Activated CD4-positive, alpha-beta T cell treated with anti-CD3 and anti-CD28 coated beads, Interleukin-2, amount 10 ng/mL, durations not matched to agents 24 days and 14 days (primary cell): ENCODE measurements around the gene GRIN3B. TPM values are rescaled to one million over a fixed set of nuclear protein-coding genes. Genes with fewer than 3 reads are reported as not detected.
A peak's percentile ranks its signal among the peaks of the same experiment; 100 is the strongest.

Experiments used
- DNase-seq: peaks from one replicate; pipeline ENCODE4 v3.0.0; 2022
- H3K27ac Mint-ChIP-seq: one replicate; pipeline ENCODE4 v1.8.0; 2022; ENCODE audit warnings: mild to moderate bottlenecking, mixed read lengths
- H3K27me3 Mint-ChIP-seq: one replicate; pipeline ENCODE4 v1.8.0; 2022; ENCODE audit warnings: mixed read lengths
- H3K36me3 Mint-ChIP-seq: one replicate; pipeline ENCODE4 v1.8.0; 2022; ENCODE audit warnings: low read depth, mild to moderate bottlenecking, mixed read lengths
- H3K4me1 Mint-ChIP-seq: one replicate; pipeline ENCODE4 v1.8.0; 2021; ENCODE audit warnings: mixed read lengths
- H3K4me3 Mint-ChIP-seq: one replicate; pipeline ENCODE4 v1.8.0; 2022; ENCODE audit warnings: mild to moderate bottlenecking, moderate library complexity, mixed read lengths
- H3K9me3 Mint-ChIP-seq: one replicate; pipeline ENCODE4 v1.8.0; 2021; ENCODE audit warnings: mixed read lengths
- intact Hi-C: fragments of 100-400 bp; cut with micrococcal nuclease; formaldehyde crosslinking; loops from one replicate; pipeline ENCODE4 v1.15.1; 2023
- total RNA-seq: library from RNA; stranded (reverse); gene quantifications from 2 replicates; pipeline ENCODE4 v1.2.3, GENCODE V29; 2022

The GRIN3B gene
- total RNA-seq, 1 donor from 2014 or later: 0.07 TPM

DNA sequence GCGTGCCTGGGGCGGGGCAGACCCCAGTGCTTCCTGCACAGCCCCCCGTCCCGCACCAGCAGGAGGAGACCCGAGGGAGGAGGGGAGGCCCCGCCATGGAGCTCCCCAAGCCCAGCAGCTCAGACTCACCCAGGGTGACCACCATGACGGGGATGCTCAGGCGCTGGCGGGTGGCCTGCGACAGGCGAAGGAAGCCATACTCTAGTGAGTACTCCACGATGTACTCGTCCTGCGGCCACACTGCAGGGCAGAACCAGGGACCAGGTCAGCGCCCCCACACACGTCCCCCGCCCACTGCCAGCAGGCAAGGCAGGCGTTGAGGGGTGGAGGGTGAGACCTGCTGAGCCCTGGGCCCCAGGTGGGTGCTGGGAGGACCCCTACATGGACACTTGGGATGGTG lies 12.1 kb downstream of the GRIN3B start:
- Mint-ChIP-seq H3K4me3 (no peak overlapping the region), H3K4me1 (peaks cover 8% of the 10 kb centered on the region), H3K27ac (no peak overlapping the region), H3K27me3 (no peaks in the 10 kb centered on the region), H3K9me3 (no peaks in the 10 kb centered on the region), H3K36me3 (peaks cover 13% of the 10 kb centered on the region)
- no peak for DNase-seq
- intact Hi-C loops: no loop called here

GRCh38 chr19:1013218-1013617 lies 13.0 kb downstream of the GRIN3B start:
- Mint-ChIP-seq H3K36me3 (peaks cover 13% of the 10 kb centered on the region), H3K9me3 (no peaks in the 10 kb centered on the region), H3K4me1 (peaks cover 13% of the 10 kb centered on the region), H3K4me3 (no peak overlapping the region), H3K27me3 (no peaks in the 10 kb centered on the region), H3K27ac (no peak overlapping the region)
- no peak for DNase-seq
- intact Hi-C loops: no loop called here

DNA sequence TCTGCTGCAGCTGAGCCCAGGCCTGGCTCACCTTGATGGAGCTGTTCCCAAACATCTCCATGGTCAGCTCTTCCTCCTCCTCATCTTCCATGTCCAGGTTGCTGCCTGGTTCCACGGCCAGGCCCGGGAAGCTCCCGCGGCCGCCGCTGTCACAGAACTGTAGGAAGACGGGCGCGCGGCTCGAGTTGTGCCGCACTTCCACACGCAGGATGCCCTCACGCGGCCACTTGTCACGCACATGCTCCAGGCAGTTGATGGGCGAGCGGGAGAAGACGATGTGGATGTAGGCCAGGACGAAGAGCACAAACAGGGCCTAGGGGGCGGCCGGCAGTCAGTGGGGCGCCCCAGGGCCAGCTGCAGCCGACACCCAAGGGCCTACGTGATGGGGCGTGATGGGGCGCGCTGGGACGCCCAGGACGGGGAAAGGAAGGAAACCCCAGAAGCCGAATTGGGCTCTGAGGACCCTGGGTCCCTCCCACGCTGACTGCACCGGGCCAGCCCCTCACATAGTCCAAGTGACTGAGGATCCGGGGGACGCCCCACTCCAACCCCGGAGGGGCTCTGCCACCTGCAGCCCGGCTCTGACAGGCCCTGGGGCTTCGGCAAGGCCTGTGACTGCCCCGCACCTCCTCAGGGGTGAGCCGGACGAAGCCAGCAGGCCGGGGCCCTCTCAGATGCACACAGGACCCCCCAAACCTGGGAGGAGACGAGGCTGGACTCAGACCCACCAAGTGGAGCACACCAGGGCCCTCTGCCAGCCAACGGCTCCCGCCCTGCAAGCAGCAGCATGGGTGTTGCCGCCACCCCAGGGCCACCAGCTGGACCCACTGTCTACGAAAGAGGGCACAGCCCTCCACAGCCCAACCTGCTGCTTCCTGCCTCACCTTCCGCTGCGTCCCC lies 14.2 kb downstream of the GRIN3B start:
- Mint-ChIP-seq H3K36me3 (peaks cover 14% of the 10 kb centered on the region), H3K27me3 (no peaks in the 10 kb centered on the region), H3K27ac (no peak overlapping the region), H3K4me3 (no peak overlapping the region), H3K4me1 (peaks cover 16% of the 10 kb centered on the region), H3K9me3 (no peaks in the 10 kb centered on the region)
- intact Hi-C loops: no loop called here
- no peak for DNase-seq

DNA sequence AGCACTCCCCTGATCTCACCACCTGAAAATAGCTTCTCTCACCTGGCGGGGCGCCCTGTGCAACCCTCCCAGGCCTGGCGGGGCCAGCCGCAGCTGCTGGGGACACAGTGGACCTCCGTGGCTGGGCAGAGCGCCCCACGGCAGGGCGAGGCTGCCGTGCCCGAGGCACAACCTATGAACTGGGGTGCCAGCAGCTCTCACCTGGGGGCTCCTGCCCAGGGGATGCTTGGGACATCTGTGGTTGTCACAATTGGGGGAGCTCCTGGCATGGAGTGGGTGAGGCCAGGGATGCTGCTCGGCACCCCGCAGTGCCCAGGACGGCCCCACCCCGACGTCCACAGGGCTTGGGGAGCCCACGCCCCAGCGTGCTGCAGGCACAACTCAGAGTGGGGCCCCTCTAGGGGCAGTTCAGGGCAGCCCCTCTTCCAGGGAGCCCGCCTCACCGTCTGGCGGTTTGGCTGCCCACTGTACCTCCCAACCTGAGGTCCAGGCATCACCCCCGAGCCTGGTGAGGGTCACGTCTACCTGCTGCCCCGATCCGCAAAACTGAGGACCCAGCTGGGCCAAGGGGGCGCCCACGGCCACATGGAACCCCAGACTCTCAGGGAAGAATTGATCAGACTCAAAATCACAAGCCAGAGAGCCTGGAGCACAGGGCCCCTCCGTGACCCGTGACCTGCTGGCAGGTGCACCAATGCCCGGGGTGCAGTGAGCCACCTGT lies 15.0 kb downstream of the GRIN3B start:
- Mint-ChIP-seq H3K36me3 (peaks cover 13% of the 10 kb centered on the region), H3K4me3 (no peak overlapping the region), H3K4me1 (peaks cover 19% of the 10 kb centered on the region), H3K27me3 (no peaks in the 10 kb centered on the region), H3K9me3 (no peaks in the 10 kb centered on the region), H3K27ac (no peak overlapping the region)
- intact Hi-C loops: no loop called here
- no peak for DNase-seq

- Mint-ChIP-seq H3K4me3 (no peak overlapping the region), H3K9me3 (no peaks in the 10 kb centered on the region), H3K27me3 (no peaks in the 10 kb centered on the region), H3K27ac (no peak overlapping the region), H3K4me1 (peaks cover 19% of the 10 kb centered on the region), H3K36me3 (peaks cover 12% of the 10 kb centered on the region)
- no peak for DNase-seq
- intact Hi-C loops: no loop called here
These were observed 15.8 kb downstream of the GRIN3B start for GRCh38 chr19:1015782-1016646.

GRCh38 chr19:1016647-1017114 lies 16.5 kb downstream of the GRIN3B start:
- Mint-ChIP-seq H3K36me3 (peaks cover 10% of the 10 kb centered on the region), H3K4me1 (peaks cover 24% of the 10 kb centered on the region), H3K9me3 (no peaks in the 10 kb centered on the region), H3K27me3 (no peaks in the 10 kb centered on the region), H3K4me3 (peak overlapping the region; percentile 26), H3K27ac (peak overlapping the region; percentile 73)
- intact Hi-C loops: no loop called here
- no peak for DNase-seq

DNA sequence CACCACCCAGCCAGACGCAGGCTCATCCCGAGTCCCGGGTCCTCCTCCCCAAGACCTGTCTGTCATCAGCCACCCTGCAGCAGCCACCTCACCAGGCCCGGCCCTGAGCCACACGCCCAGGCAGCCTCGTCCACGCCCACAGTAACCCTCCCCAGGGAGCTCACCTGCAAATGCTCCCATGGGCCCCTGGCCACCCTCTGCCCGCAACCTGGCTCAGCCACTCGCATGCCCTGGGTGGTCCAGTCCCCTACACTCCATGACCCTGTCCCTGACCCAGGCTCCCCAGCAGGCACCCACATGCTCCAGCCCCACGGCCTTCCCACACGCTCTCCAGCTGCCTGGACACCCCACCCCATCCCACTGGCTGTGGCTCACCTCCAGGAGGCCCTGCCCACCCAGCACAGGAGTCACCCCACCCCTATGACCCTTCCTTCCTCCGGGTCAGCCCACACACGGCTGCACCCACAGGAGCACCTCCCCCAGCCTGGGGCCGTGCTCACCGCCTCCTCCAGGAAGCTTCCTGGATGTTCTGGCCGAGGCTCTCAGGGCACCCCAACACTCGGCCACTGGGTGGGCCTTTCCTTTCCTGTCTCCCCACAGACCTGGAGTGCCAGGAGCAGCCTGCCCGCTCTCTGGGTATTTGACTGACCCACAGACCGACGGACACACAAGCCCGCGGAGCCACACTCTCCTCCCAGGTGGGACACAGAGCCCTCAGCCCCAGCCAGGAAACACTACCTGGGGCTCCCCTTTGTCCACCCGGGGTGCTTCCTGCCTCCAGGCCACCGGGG lies 17.1 kb downstream of the GRIN3B start:
- Mint-ChIP-seq H3K36me3 (peaks cover 10% of the 10 kb centered on the region), H3K4me1 (peaks cover 24% of the 10 kb centered on the region), H3K27ac (peak overlapping the region; percentile 73), H3K27me3 (no peaks in the 10 kb centered on the region), H3K4me3 (peak overlapping the region; percentile 26), H3K9me3 (no peaks in the 10 kb centered on the region)
- DNase-seq: no peak
- intact Hi-C loops: no loop called here

- DNase-seq: no peak
- H3K27ac Mint-ChIP-seq: peak overlapping the region; percentile 36
- intact Hi-C loops: no loop called here
These were observed 17.7 kb downstream of the GRIN3B start for GRCh38 chr19:1017906-1018305.

DNA sequence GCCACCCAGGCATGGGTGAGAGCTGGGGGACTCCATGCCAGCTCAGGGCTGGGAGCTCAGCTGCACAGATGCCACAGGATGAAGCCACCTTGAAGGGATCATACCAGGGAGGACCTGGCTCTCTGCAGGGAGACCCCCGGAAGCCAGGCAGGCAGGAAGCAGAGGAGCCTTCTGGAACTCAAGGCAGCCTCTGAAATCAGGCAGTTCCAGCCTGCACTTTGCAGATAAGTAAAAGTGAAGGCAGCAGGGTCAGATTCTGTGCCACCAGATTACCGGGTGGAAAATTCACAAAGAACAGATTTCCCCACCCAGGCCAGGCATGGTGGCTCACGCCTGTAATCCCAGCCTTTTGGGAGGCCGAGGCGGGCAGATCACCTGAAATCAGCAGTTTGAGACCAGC lies 18.2 kb downstream of the GRIN3B start:
- peaks cover 24% of the 10 kb centered on the region for H3K4me1 Mint-ChIP-seq
- intact Hi-C loops: no loop called here
- H3K27me3 Mint-ChIP-seq: no peaks in the 10 kb centered on the region
- peak overlapping the region; percentile 98 for H3K4me3 Mint-ChIP-seq
- peaks cover 10% of the 10 kb centered on the region for H3K36me3 Mint-ChIP-seq
- DNase-seq: no peak
- H3K9me3 Mint-ChIP-seq: no peaks in the 10 kb centered on the region
- no peak overlapping the region for H3K27ac Mint-ChIP-seq

More at GRCh38 chr19:1017906-1018305, 17.7 kb downstream of the GRIN3B start:
- Mint-ChIP-seq H3K4me1 (peaks cover 24% of the 10 kb centered on the region), H3K36me3 (peaks cover 10% of the 10 kb centered on the region), H3K27me3 (no peaks in the 10 kb centered on the region), H3K4me3 (no peak overlapping the region), H3K9me3 (no peaks in the 10 kb centered on the region)

DNA sequence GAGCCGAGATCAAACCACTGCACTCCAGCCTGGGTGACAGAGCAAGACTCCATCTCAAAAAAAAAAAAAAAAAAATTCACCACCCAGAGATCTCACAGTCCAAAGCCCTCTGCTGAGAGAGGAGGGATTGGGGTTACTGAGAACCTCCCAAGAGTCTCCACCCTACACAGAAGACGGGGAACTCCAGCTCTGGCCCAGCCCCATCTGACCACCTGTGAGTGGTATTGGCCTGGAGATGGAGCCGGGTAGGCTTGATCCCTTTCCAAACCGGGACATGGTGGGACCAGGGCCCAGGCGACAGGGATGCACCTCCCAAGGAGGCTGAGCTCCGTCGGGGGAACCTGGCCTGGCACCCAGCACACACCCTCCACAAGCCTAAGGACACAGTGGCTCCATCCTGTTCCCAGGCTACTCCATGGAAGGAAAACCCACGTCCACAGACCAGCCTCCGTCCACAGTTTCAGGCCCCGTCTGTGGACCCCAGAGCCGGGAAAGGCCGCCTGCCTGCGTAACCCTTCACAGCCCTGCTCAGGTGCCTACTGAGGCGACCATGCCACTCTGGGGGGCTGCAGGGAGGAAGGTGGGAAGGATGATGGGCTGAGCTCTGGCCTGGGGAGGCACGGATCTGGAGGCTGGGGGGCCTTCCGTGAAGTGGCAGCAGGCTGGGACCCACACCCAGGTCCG lies 18.9 kb downstream of the GRIN3B start:
- H3K27me3 Mint-ChIP-seq: no peaks in the 10 kb centered on the region
- peaks cover 24% of the 10 kb centered on the region for H3K4me1 Mint-ChIP-seq
- H3K9me3 Mint-ChIP-seq: no peaks in the 10 kb centered on the region
- H3K4me3 Mint-ChIP-seq: peak overlapping the region; percentile 98
- H3K36me3 Mint-ChIP-seq: peaks cover 9% of the 10 kb centered on the region
- intact Hi-C loops: no loop called here
- no peak for DNase-seq
- H3K27ac Mint-ChIP-seq: no peak overlapping the region

DNA sequence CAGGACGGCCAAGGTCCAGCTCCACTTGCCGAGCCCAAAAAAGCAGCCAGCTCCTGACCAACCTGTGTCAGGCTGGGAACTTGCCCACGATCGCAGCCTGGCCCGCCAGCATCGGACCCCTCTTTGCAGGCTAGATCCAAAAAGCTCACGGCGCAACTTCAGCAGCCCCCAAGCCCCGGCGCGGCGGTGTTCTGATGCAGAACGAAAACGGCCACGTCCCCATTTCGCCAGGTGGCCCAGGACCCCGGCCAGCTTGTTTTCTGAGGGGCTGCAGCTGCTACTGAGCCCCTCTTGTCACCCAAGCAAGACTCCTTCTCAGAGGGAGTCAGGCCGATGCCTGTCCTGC lies 19.4 kb downstream of the GRIN3B start:
- Mint-ChIP-seq H3K9me3 (no peaks in the 10 kb centered on the region), H3K36me3 (peaks cover 8% of the 10 kb centered on the region), H3K4me1 (peaks cover 22% of the 10 kb centered on the region), H3K27ac (peak overlapping the region; percentile 91), H3K27me3 (no peaks in the 10 kb centered on the region), H3K4me3 (peak overlapping the region; percentile 98)
- no peak for DNase-seq
- intact Hi-C loops: no loop called here

DNA sequence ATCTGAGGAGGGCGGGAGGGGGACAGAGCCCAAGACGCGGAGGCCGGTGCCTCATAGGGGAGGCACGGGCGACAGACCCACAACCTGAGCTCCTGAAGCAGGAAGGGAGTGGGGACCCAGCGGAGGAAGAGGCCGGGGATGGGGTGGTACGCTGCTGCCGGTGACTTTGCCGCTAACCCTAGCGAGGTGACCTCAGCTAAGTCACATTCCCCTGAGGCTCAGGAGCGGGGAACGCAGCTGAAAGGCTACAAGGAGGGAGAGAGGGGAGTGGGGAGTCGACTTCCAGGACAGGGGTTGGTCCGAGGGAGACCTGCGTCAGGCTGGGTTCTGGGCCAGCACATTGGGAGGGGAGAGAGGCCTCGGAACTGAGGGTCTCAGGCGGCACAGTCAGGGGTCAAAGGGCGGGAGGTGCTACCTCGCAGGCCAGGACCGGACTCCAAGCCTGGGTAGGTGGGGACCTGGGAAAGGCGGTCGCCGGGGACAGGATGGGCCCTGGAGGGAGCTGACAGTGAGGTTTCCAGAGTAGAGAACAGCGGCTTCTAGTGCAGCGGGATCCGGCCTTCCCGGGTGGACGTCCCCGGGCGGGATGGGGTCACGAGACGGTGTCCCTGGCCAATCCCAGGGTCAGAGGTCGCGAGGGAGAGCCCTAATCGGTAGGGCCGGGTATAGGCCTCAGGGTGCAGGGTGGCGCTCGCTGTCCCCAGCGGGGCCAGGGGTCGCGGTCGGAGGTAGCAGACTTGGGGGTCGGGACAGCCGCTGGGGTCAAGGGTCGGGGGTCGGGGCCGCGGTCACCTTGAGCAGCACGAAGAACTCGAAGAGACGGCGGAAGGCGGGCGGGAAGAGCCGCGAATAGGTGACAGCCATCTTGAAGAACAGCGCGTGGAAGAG lies 20.0 kb downstream of the GRIN3B start:
- H3K27ac Mint-ChIP-seq: peak overlapping the region; percentile 91
- intact Hi-C loops: loop anchor here (2.0 kb wide), 3 partner anchors 21 to 229 kb away; partner anchors contain the start of genes ABCA7, GPX4 and MIDN
- peaks cover 8% of the 10 kb centered on the region for H3K36me3 Mint-ChIP-seq
- peak overlapping the region; percentile 98 for H3K4me3 Mint-ChIP-seq
- H3K4me1 Mint-ChIP-seq: peaks cover 24% of the 10 kb centered on the region
- H3K9me3 Mint-ChIP-seq: no peaks in the 10 kb centered on the region
- DNase-seq: peak; percentile 82
- H3K27me3 Mint-ChIP-seq: no peaks in the 10 kb centered on the region
